H9 (cell line): ENCODE measurements around the gene EIF2S2. TPM values are rescaled to one million over a fixed set of nuclear protein-coding genes. Genes with fewer than 3 reads are reported as not detected.
A peak's percentile ranks its signal among the peaks of the same experiment; 100 is the strongest.

Source experiments
- DNase-seq: peaks from one replicate; pipeline ENCODE4 v3.0.0-alpha.2; 2017
- H2AFZ ChIP-seq: one replicate; pipeline ENCODE4 v1.6.1; 2013; ENCODE audit warnings: mild to moderate bottlenecking, low read length, control low read depth, moderate library complexity
- H2AK5ac ChIP-seq: 2 replicates; pipeline ENCODE4 v1.6.1; 2013; ENCODE audit warnings: low read length, control low read depth, mixed read lengths; ENCODE audit not compliant: insufficient read length
- H2BK120ac ChIP-seq: one replicate; pipeline ENCODE4 v1.6.1; 2013; ENCODE audit warnings: low read depth, mild to moderate bottlenecking, low read length, control low read depth, inconsistent platforms; ENCODE audit not compliant: poor library complexity, severe bottlenecking
- H2BK12ac ChIP-seq: 2 replicates; pipeline ENCODE4 v1.6.1; 2013; ENCODE audit warnings: low read length, control low read depth, mixed read lengths, low read depth; ENCODE audit not compliant: insufficient read length
- H2BK15ac ChIP-seq: 2 replicates; pipeline ENCODE4 v1.6.1; 2013; ENCODE audit warnings: low read depth, low read length, control low read depth
- H2BK20ac ChIP-seq: one replicate; pipeline ENCODE4 v1.6.1; 2013; ENCODE audit warnings: low read depth, mild to moderate bottlenecking, low read length, control low read depth, inconsistent platforms; ENCODE audit not compliant: poor library complexity, severe bottlenecking
- H2BK5ac ChIP-seq: 2 replicates; pipeline ENCODE4 v1.6.1; 2013; ENCODE audit warnings: low read length, control low read depth, mixed read lengths; ENCODE audit not compliant: insufficient read length
- H3K14ac ChIP-seq: 2 replicates; pipeline ENCODE4 v1.6.1; 2013; ENCODE audit warnings: low read length, control low read depth; ENCODE audit not compliant: insufficient read depth
- H3K18ac ChIP-seq: 2 replicates; pipeline ENCODE4 v1.6.1; 2013; ENCODE audit warnings: low read depth, mild to moderate bottlenecking, mixed read lengths, low read length, control low read depth; ENCODE audit not compliant: insufficient read length
- H3K23ac ChIP-seq: 2 replicates; pipeline ENCODE4 v1.6.1; 2013; ENCODE audit warnings: low read length, control low read depth, mixed read lengths, low read depth; ENCODE audit not compliant: insufficient read length
- H3K23me2 ChIP-seq: 2 replicates; pipeline ENCODE4 v1.6.1; 2013; ENCODE audit warnings: low read depth, mild to moderate bottlenecking, mixed read lengths, low read length, control low read depth; ENCODE audit not compliant: insufficient read length, poor library complexity, severe bottlenecking
- H3K27ac ChIP-seq: 2 replicates; pipeline ENCODE4 v1.5.1; 2013; ENCODE audit warnings: low read length, control low read depth, mixed read lengths, low read depth; ENCODE audit not compliant: insufficient read length
- H3K27me3 ChIP-seq: 2 replicates; pipeline ENCODE4 v1.6.1; 2013; ENCODE audit warnings: low read length, control low read depth, inconsistent platforms; ENCODE audit not compliant: insufficient read depth
- H3K4ac ChIP-seq: 2 replicates; pipeline ENCODE4 v1.6.1; 2013; ENCODE audit warnings: low read depth, mild to moderate bottlenecking, control low read depth, inconsistent platforms, low read length, moderate library complexity
- H3K4me1 ChIP-seq: 2 replicates; pipeline ENCODE4 v1.6.1; 2013; ENCODE audit warnings: low read length, control low read depth, inconsistent platforms; ENCODE audit not compliant: insufficient read depth
- H3K4me2 ChIP-seq: 2 replicates; pipeline ENCODE4 v1.6.1; 2013; ENCODE audit warnings: low read length, control low read depth, mixed read lengths; ENCODE audit not compliant: insufficient read length, insufficient read depth
- H3K56ac ChIP-seq: 2 replicates; pipeline ENCODE4 v1.6.1; 2013; ENCODE audit warnings: low read depth, mild to moderate bottlenecking, mixed read lengths, low read length, control low read depth; ENCODE audit not compliant: insufficient read length
- H3K79me1 ChIP-seq: 2 replicates; pipeline ENCODE4 v1.6.1; 2013; ENCODE audit warnings: low read depth, mild to moderate bottlenecking, moderate library complexity, low read length, control low read depth, inconsistent platforms; ENCODE audit not compliant: insufficient read depth, poor library complexity, severe bottlenecking
- H3K79me2 ChIP-seq: 2 replicates; pipeline ENCODE4 v1.6.1; 2013; ENCODE audit warnings: low read length, control low read depth, inconsistent platforms; ENCODE audit not compliant: insufficient read depth
- H3K9ac ChIP-seq: 2 replicates; pipeline ENCODE4 v1.6.1; 2013; ENCODE audit warnings: low read length, control low read depth, mixed read lengths; ENCODE audit not compliant: insufficient read length; ENCODE audit errors: extremely low read depth
- H3K9me3 ChIP-seq: one replicate; pipeline ENCODE4 v1.6.1; 2013; ENCODE audit warnings: low read depth, low read length, inconsistent platforms; ENCODE audit not compliant: control insufficient read depth
- H3T11ph ChIP-seq: one replicate; pipeline ENCODE4 v1.6.1; 2013; ENCODE audit warnings: mild to moderate bottlenecking, low read length, control low read depth, inconsistent platforms
- H4K20me1 ChIP-seq: one replicate; pipeline ENCODE4 v1.6.1; 2013; ENCODE audit not compliant: control insufficient read depth, insufficient read length, insufficient read depth
- H4K5ac ChIP-seq: 2 replicates; pipeline ENCODE4 v1.6.1; 2013; ENCODE audit warnings: low read depth, mild to moderate bottlenecking, mixed read lengths, low read length, control low read depth; ENCODE audit not compliant: insufficient read length
- H4K8ac ChIP-seq: replicated peaks from 2 replicates; pipeline ENCODE4 v1.6.1; 2013; ENCODE audit warnings: low read length, control low read depth, mixed read lengths, low read depth; ENCODE audit not compliant: insufficient read length
- H4K91ac ChIP-seq: 2 replicates; pipeline ENCODE4 v1.6.1; 2013; ENCODE audit warnings: low read depth, mild to moderate bottlenecking, moderate library complexity, mixed read lengths, low read length, control low read depth; ENCODE audit not compliant: insufficient read length
- H3K27ac Mint-ChIP-seq, 3 experiments: 2 replicates in 2 of 3; 3 replicates in 1 of 3; pipeline ENCODE4 v1.8.0; 2020 to 2021; ENCODE audit warnings: mixed read lengths in 3 of 3, mild to moderate bottlenecking in 1 of 3, moderate library complexity in 1 of 3
- H3K27me3 Mint-ChIP-seq: 2 replicates; pipeline ENCODE4 v1.8.0; 2021; ENCODE audit warnings: low read depth, mild to moderate bottlenecking, moderate library complexity, mixed read lengths
- H3K36me3 Mint-ChIP-seq, 3 experiments: 2 replicates in 2 of 3; 3 replicates in 1 of 3; pipeline ENCODE4 v1.8.0; 2020 to 2021; ENCODE audit warnings: low read depth in 3 of 3, mixed read lengths in 3 of 3; ENCODE audit not compliant: insufficient read depth in 1 of 3
- H3K4me1 Mint-ChIP-seq, 2 experiments: 2 replicates each; pipeline ENCODE4 v1.8.0; 2020; ENCODE audit warnings: mixed read lengths in 2 of 2
- H3K4me3 Mint-ChIP-seq, 2 experiments: 2 replicates in 1 of 2; 3 replicates in 1 of 2; pipeline ENCODE4 v1.8.0; 2020 to 2021; ENCODE audit warnings: mild to moderate bottlenecking in 2 of 2, mixed read lengths in 2 of 2, moderate library complexity in 1 of 2
- H3K9me3 Mint-ChIP-seq, 2 experiments: 2 replicates in 1 of 2; 3 replicates in 1 of 2; pipeline ENCODE4 v1.8.0; 2020; ENCODE audit warnings: mild to moderate bottlenecking in 2 of 2, mixed read lengths in 2 of 2, moderate library complexity in 1 of 2
- WGBS: extraction: QIAGEN DNeasy Blood & Tissue Kit; methylation state at CpG from one replicate; pipeline ENCODE4 v1.1.7; 2013; ENCODE audit warnings: missing lambda C conversion rate, low lambda C conversion rate, mixed read lengths; ENCODE audit not compliant: insufficient read length; ENCODE audit errors: extremely low coverage; 5-methylcytosine and 5-hydroxymethylcytosine counted together
- total RNA-seq: library from RNA; stranded (reverse); gene quantifications from 2 replicates; pipeline ENCODE4 v1.2.1, GENCODE V29; 2021
- TF ChIP-seq, protein P1 (sequence below): fragments of 200-600 bp; sonication (generic); conservative IDR thresholded peaks from 3 replicates; pipeline ENCODE4 v1.8.0; 2021; ENCODE audit warnings: antibody characterized with exemption, mild to moderate bottlenecking

The EIF2S2 gene
- total RNA-seq, 1 experiment from 2014 or later, result 188 TPM

DNA sequence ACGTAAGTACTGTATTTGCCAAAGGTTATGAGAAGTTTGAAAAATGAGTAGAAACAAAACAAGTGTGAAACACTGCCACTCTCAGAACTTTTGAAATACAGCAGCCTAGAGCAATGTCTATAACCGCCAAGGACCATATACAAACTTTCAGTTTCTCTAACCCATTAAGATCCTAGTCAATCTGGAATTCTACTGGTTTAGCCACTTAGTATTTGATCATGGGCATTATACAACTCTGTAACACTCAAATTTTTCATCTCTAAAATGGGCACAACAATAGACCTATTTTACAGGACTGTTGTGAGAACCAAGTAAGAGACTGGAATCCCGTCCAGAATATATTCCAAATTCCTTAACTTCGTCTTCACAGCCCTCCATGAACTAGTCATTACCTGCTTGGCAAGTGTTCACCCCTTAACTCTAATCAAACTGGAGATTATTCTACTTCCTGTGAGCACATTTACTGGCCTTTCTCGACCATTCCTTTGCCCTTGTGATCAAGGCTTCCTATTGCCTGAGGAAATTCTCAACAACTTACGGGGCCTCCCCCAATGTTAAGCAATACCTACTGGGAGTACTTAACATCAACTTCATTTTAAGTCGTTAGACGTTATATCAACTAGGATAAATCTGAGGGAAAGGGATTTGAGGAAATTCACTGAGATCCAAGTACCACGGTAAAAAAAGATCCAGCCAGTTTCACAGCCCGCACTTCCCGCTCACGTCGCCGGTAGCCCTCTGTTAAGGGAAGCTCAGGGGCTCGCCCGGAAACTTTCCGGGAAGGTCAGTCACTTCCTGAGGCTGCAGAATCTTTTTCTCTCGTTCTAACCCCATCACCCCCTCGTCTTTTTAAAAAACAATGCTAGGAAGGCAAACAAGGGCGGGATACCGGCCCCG lies 1.1 kb downstream of the EIF2S2 start:
- Histone ChIP-seq H4K20me1 (no peaks in the 10 kb centered on the region), H3K79me1 (peaks cover 4% of the 10 kb centered on the region)
- no peaks in the 10 kb centered on the region; the same call in 1 of the 2 replicates for H3K27me3 Mint-ChIP-seq

More for the DNA sequence above, 1.1 kb downstream of the EIF2S2 start:
- no peak overlapping the region for H4K8ac ChIP-seq
- no peak overlapping the region for H4K91ac ChIP-seq
- no peak for DNase-seq
- no peak overlapping the region for H2BK20ac ChIP-seq
- H3K9me3 Mint-ChIP-seq, result no peaks in the 10 kb centered on the region
- no peak overlapping the region for H2BK15ac ChIP-seq
- peak overlapping the region; percentile 84 for H3K14ac ChIP-seq
- H3K36me3 Mint-ChIP-seq, result peaks cover 30 to 47% (median 36%) of the 10 kb centered on the region in 3 experiments
- peak overlapping the region; percentile 80 to 98 for H3K4me3 Mint-ChIP-seq
- H3T11ph ChIP-seq, result no peak overlapping the region
- peak overlapping the region; percentile 87 for H3K18ac ChIP-seq
- peaks cover 3% of the 10 kb centered on the region; the same call in 1 of the 2 replicates for H3K4me1 ChIP-seq
- TF ChIP-seq, protein P1, sequence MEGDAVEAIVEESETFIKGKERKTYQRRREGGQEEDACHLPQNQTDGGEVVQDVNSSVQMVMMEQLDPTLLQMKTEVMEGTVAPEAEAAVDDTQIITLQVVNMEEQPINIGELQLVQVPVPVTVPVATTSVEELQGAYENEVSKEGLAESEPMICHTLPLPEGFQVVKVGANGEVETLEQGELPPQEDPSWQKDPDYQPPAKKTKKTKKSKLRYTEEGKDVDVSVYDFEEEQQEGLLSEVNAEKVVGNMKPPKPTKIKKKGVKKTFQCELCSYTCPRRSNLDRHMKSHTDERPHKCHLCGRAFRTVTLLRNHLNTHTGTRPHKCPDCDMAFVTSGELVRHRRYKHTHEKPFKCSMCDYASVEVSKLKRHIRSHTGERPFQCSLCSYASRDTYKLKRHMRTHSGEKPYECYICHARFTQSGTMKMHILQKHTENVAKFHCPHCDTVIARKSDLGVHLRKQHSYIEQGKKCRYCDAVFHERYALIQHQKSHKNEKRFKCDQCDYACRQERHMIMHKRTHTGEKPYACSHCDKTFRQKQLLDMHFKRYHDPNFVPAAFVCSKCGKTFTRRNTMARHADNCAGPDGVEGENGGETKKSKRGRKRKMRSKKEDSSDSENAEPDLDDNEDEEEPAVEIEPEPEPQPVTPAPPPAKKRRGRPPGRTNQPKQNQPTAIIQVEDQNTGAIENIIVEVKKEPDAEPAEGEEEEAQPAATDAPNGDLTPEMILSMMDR, result no peak
- H4K5ac ChIP-seq, result no peak overlapping the region
- H3K79me2 ChIP-seq, result peaks cover 46% of the 10 kb centered on the region
- no peak overlapping the region for H2AK5ac ChIP-seq
- no CpG with 5 or more reads among the region's 22 CpGs for WGBS
- H3K9me3 ChIP-seq, result no peaks in the 10 kb centered on the region
- no peak overlapping the region for H2AFZ ChIP-seq
- no peak overlapping the region for H3K56ac ChIP-seq
- no peak overlapping the region for H2BK120ac ChIP-seq
- H3K4me2 ChIP-seq, result peak overlapping the region; percentile 88
- peaks cover 26 to 33% of the 10 kb centered on the region in 2 experiments for H3K4me1 Mint-ChIP-seq
- peak overlapping the region; percentile 52 to 98 (median 85) for H3K27ac Mint-ChIP-seq
- no peak overlapping the region for H3K23ac ChIP-seq
- H3K27me3 ChIP-seq, result no peaks in the 10 kb centered on the region
- no peak overlapping the region for H3K27ac ChIP-seq
- no peak overlapping the region for H2BK12ac ChIP-seq
- H2BK5ac ChIP-seq, result no peak overlapping the region
- peaks cover 15% of the 10 kb centered on the region for H3K23me2 ChIP-seq
- H3K9ac ChIP-seq, result peak overlapping the region; percentile 75
- no peak overlapping the region; the same call in 1 of the 2 replicates for H3K4ac ChIP-seq
